Measurements from ENCODE around the gene SATB1.

DNA sequence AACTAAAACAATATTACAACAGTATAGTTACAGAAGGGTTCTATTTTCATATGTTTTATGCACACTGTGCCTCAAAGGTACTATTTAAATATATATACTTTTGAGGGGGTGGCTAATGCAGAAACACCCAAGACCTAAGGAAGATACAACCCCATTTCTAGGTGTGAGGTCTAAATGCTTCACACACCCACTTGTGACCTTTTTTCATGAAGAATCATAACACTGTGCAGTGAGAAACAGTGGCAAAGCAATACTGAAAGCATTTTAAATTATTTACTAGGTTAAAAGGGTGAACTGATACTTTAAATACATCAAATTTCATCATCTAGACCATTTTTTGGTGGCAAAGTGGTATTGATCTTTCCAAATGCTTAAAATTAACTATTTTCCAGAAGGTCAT, 67.4 kb downstream of the SATB1 start:
- TF ChIP-seq, protein P1, sequence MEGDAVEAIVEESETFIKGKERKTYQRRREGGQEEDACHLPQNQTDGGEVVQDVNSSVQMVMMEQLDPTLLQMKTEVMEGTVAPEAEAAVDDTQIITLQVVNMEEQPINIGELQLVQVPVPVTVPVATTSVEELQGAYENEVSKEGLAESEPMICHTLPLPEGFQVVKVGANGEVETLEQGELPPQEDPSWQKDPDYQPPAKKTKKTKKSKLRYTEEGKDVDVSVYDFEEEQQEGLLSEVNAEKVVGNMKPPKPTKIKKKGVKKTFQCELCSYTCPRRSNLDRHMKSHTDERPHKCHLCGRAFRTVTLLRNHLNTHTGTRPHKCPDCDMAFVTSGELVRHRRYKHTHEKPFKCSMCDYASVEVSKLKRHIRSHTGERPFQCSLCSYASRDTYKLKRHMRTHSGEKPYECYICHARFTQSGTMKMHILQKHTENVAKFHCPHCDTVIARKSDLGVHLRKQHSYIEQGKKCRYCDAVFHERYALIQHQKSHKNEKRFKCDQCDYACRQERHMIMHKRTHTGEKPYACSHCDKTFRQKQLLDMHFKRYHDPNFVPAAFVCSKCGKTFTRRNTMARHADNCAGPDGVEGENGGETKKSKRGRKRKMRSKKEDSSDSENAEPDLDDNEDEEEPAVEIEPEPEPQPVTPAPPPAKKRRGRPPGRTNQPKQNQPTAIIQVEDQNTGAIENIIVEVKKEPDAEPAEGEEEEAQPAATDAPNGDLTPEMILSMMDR (IDR thresholded peaks at IDR 0.05), result no peak
- TF ChIP-seq POLR2A (IDR thresholded peaks at IDR 0.05), result no peak
